ENCODE results near the gene FAM43B. TPM values are rescaled to one million over a fixed set of nuclear protein-coding genes. Genes with fewer than 3 reads are reported as not detected.
"Not testable (repeated sequence)": the region's sequence is repeated elsewhere in the genome, so short reads cannot be mapped to it uniquely, and the experiment has no call there.

Gene FAM43B
- total and polyA plus RNA-seq, 7 donors: 0.05 to 1.2 (median 0.50) TPM

DNA sequence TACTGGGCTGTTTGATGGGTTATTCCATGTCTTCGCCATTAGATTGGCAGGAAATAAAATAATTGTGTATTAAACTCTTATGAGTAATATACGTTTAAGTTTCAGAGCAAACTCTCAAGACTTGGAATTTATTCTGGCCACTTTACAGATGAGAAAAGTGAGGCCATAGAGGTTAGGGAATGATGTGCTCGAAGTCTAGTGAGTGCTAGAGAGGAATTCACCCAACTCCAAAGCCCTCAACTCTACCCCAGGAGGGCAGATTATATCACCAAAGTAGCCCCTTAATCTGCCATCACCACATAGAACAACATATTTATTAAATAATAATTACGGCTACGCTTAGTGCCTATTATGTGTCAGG lies 44.0 kb upstream of the FAM43B start:
- Histone ChIP-seq H3K4me3 (peak overlapping the region; percentile 79), H3K36me3 (ENCODE audit: insufficient read depth in 1 of 2, low read depth in 1 of 2) (peaks cover 3 to 16% of the 10 kb centered on the region in 2 donors), H3K27me3 (ENCODE audit: insufficient read depth in 3 of 3, low read length in 2 of 3) (peaks cover 0 to 3% (median 0%) of the 10 kb centered on the region in 3 donors), H3K27ac (peak overlapping the region; percentile 91), H3K4me1 (peaks cover 35% of the 10 kb centered on the region), H3K9me3 (no peaks in the 10 kb centered on the region)
- WGBS, 3 donors: 63 to 65% (median 64%) methylated on average over 5 of the region's 5 CpGs
- TF ChIP-seq, protein P1, sequence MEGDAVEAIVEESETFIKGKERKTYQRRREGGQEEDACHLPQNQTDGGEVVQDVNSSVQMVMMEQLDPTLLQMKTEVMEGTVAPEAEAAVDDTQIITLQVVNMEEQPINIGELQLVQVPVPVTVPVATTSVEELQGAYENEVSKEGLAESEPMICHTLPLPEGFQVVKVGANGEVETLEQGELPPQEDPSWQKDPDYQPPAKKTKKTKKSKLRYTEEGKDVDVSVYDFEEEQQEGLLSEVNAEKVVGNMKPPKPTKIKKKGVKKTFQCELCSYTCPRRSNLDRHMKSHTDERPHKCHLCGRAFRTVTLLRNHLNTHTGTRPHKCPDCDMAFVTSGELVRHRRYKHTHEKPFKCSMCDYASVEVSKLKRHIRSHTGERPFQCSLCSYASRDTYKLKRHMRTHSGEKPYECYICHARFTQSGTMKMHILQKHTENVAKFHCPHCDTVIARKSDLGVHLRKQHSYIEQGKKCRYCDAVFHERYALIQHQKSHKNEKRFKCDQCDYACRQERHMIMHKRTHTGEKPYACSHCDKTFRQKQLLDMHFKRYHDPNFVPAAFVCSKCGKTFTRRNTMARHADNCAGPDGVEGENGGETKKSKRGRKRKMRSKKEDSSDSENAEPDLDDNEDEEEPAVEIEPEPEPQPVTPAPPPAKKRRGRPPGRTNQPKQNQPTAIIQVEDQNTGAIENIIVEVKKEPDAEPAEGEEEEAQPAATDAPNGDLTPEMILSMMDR (IDR thresholded peaks at IDR 0.05): no peak
- no peak for ATAC-seq
- no peak for DNase-seq
- intact Hi-C loops (cut with DNase I): no loop called here

DNA sequence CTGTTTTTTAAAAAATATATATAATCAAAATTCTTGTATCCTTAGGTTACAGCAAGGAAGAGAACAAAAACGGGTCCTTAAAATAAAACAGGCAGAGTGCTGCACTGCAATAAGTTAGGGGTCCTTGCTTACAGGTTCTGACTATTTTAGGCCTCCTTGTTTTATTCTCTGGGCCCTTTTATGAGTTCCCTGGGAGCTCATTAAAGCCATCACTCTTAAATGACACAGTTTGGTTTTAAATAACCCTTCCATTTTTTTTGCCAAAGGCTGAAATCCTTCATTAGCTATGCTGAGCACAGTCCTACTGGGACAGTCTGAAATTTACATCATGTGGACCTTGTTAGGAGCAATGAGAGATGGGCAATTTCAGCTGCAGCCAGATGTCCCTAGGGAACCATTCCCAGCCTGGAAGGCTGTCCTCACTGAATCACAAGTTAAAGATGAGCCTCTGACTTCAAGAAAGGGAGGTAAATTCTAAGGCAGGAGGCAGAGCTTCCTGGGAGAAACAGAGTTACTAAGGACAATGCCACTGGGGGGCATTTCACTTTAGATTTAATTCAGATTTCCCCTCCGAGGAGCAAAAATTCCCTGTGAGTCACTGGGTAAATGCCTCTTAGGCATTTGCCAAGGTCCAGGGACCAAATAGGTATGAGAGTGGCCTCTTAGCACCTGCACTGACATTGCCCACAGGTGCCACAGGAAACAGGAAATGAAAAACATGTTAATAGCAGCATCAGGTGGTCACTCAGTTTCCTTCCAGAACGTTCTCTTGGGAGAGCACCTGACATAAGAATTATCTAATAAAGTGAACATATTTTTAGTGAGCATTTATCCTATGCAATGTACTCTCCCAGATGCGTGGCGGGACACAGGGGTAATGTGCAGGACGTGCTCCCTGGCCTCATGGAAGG lies 40.6 kb upstream of the FAM43B start:
- TF ChIP-seq, protein P1 (IDR thresholded peaks at IDR 0.05): no peak
- Histone ChIP-seq H3K27me3 (ENCODE audit: insufficient read depth in 3 of 3, low read length in 2 of 3) (peaks cover 0 to 3% (median 0%) of the 10 kb centered on the region in 3 donors), H3K4me1 (peaks cover 5% of the 10 kb centered on the region), H3K27ac (no peak overlapping the region), H3K36me3 (ENCODE audit: insufficient read depth in 1 of 2, low read depth in 1 of 2) (no peaks in the 10 kb centered on the region), H3K4me3 (no peak overlapping the region), H3K9me3 (no peaks in the 10 kb centered on the region)
- ATAC-seq (no peak), DNase-seq (no peak)
- WGBS, 3 donors: 46 to 49% (median 46%) methylated on average over 6 of the region's 6 CpGs
- intact Hi-C loops (cut with DNase I): no loop called here

DNA sequence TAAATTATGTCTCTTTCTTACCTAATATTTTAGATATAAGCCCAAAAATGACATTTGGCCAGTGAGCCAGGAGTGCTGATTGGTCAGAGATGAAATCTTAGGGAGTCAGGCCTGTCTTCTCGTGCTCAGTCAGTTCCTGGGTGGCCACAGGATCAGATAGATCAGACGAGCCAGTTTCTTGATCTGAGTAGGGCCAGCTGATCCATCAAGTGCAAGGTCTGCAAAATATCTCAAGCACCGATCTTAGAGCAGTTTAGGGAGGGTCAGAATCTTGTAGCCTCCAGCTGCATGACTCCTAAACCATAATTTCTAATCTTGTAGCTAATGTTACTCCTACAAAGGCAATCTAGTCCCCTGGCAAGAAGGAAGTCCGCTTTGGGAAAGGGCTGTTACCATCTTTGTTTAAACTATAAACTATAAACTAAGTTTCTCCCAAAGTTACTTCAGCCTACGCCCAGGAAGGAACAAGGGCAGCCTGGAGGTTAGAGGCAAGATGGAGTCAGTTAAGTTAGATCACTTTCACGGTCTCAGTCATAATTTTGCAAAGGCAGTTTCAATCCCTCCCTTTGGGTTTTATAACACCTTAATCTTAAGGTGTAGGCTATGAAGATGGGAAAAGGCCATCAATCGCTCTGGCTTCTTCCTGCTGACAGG lies 32.6 kb upstream of the FAM43B start:
- H3K36me3 ChIP-seq (ENCODE audit: insufficient read depth in 1 of 2, low read depth in 1 of 2); H3K4me3 ChIP-seq; H3K27ac ChIP-seq; H3K27me3 ChIP-seq (ENCODE audit: insufficient read depth in 3 of 3, low read length in 2 of 3); ATAC-seq; DNase-seq; H3K4me1 ChIP-seq; H3K9me3 ChIP-seq: not testable (repeated sequence)
- WGBS, 3 donors: 51 to 54% (median 52%) methylated on average over 7 of the region's 7 CpGs
- intact Hi-C loops (cut with DNase I): loop anchor here (5.0 kb wide), 1 partner anchor 113 kb away; the partner anchor contains the start of gene PINK1 (in 2 of the 2)

DNA sequence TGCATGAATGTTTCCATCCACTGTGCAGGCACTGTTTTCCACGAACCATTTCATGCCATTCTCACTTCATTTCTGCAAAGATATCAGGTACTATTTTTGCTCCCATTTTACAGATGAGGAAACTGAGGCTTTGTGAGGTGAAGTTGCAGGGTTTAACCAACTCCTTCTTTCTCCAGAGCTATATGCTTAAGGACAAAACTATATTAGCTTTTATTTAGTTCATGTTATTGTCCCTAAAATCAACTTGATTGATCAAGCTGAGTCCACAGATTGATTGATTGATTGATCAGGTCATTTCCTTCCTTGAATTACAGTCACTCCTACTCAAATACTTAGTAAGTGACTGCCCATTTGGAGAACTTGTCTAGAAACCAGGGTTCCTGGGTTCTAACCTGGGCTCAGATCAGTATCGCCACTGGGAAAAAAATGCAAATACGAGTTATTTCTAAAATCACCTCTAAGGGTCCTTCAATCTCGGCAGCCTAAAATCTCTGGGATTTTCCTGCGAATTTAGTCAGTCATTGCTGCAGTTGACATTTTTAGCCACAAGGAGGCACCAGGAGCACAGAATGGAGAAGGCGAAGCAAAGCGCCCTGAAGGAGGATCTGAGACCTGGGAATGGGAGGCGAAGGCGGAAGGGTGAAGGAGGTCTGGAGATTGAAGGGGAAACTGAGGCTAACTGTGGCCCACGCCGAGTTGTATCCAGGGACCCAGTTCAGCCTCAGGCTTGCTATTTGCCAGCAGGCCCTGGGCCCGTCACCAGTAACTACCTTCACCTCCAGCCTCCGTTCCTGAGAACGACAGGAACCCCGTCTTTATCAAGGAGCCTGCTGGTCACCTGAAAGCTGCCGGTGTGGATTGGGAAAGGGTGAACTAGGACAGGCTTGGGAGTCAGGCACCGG lies 30.2 kb upstream of the FAM43B start:
- intact Hi-C loops (cut with DNase I): loop anchor here (5.0 kb wide), 1 partner anchor 110 kb away; the partner anchor contains the start of gene PINK1 (in 2 of the 2)
- H3K27me3 ChIP-seq (ENCODE audit: insufficient read depth in 3 of 3, low read length in 2 of 3): peaks cover 0 to 8% (median 0%) of the 10 kb centered on the region in 3 donors
- 21 to 23% (median 22%) methylated on average over 17 of the region's 17 CpGs for WGBS, 3 donors

More for the DNA sequence above, 30.2 kb upstream of the FAM43B start:
- no peak overlapping the region for H3K27ac ChIP-seq
- TF ChIP-seq, protein P1 (IDR thresholded peaks at IDR 0.05): peak; percentile 86
- no peaks in the 10 kb centered on the region for H3K9me3 ChIP-seq
- peak; percentile 72 to 93 (median 80) for ATAC-seq
- peak; percentile 53 to 76 for DNase-seq
- no peaks in the 10 kb centered on the region for H3K36me3 ChIP-seq (ENCODE audit: insufficient read depth in 1 of 2, low read depth in 1 of 2)
- peaks cover 3% of the 10 kb centered on the region for H3K4me1 ChIP-seq
- H3K4me3 ChIP-seq: no peak overlapping the region

Measured in psoas muscle (tissue), 8 donors.